ENCODE measurements around the gene ENKUR. TPM values are rescaled to one million over a fixed set of nuclear protein-coding genes. Genes with fewer than 3 reads are reported as not detected.
A peak's percentile ranks its signal among the peaks of the same experiment; 100 is the strongest.

Gene ENKUR
- total RNA-seq, 1 donor: 10.0 TPM

- Histone ChIP-seq H3K27me3 (ENCODE audit: insufficient read depth, low read length) (no peaks in the 10 kb centered on the region), H3K9me3 (ENCODE audit: low read depth, low read length) (no peaks in the 10 kb centered on the region), H3K4me1 (ENCODE audit: insufficient read depth, low read length) (peaks cover 14% of the 10 kb centered on the region), H3K4me3 (ENCODE audit: low read length) (peak within 1 kb of the TSS; percentile 41)
These were observed 63.7 kb downstream of the ENKUR start, which contains the start of gene PRTFDC1 for GRCh38 chr10:24952143-24952706. Gene PRTFDC1 (minus strand): TSS chr10:24952606. CDS start chr10:24952575, 31 bp downstream.

GRCh38 chr10:24951201-24952142 lies 64.5 kb downstream of the ENKUR start:
- no peaks in the 10 kb centered on the region for H3K9me3 ChIP-seq (ENCODE audit: low read depth, low read length)
- peaks cover 14% of the 10 kb centered on the region for H3K4me1 ChIP-seq (ENCODE audit: insufficient read depth, low read length)
- H3K27me3 ChIP-seq (ENCODE audit: insufficient read depth, low read length): no peaks in the 10 kb centered on the region
- H3K4me3 ChIP-seq (ENCODE audit: low read length): peak overlapping the region; percentile 41

- no peak overlapping the region for H3K4me3 ChIP-seq (ENCODE audit: low read length)
- peaks cover 14% of the 10 kb centered on the region for H3K4me1 ChIP-seq (ENCODE audit: insufficient read depth, low read length)
- H3K27me3 ChIP-seq (ENCODE audit: insufficient read depth, low read length): no peaks in the 10 kb centered on the region
- no peaks in the 10 kb centered on the region for H3K9me3 ChIP-seq (ENCODE audit: low read depth, low read length)
These were observed 65.5 kb downstream of the ENKUR start for GRCh38 chr10:24950439-24950838.

GRCh38 chr10:24949616-24950015 lies 66.3 kb downstream of the ENKUR start:
- Histone ChIP-seq H3K27me3 (ENCODE audit: insufficient read depth, low read length) (no peaks in the 10 kb centered on the region), H3K9me3 (ENCODE audit: low read depth, low read length) (no peaks in the 10 kb centered on the region), H3K4me3 (ENCODE audit: low read length) (no peak overlapping the region), H3K4me1 (ENCODE audit: insufficient read depth, low read length) (peaks cover 14% of the 10 kb centered on the region)

GRCh38 chr10:24947304-24948097 lies 68.5 kb downstream of the ENKUR start:
- H3K9me3 ChIP-seq (ENCODE audit: low read depth, low read length): no peaks in the 10 kb centered on the region
- peaks cover 7% of the 10 kb centered on the region for H3K4me1 ChIP-seq (ENCODE audit: insufficient read depth, low read length)
- H3K27me3 ChIP-seq (ENCODE audit: insufficient read depth, low read length): no peaks in the 10 kb centered on the region
- no peak overlapping the region for H3K4me3 ChIP-seq (ENCODE audit: low read length)

GRCh38 chr10:24944512-24945255 lies 71.3 kb downstream of the ENKUR start:
- Histone ChIP-seq H3K9me3 (ENCODE audit: low read depth, low read length) (no peaks in the 10 kb centered on the region), H3K4me3 (ENCODE audit: low read length) (no peak overlapping the region), H3K4me1 (ENCODE audit: insufficient read depth, low read length) (no peaks in the 10 kb centered on the region), H3K27me3 (ENCODE audit: insufficient read depth, low read length) (no peaks in the 10 kb centered on the region)

GRCh38 chr10:24938525-24938924 lies 77.4 kb downstream of the ENKUR start:
- no peak overlapping the region for H3K4me3 ChIP-seq (ENCODE audit: low read length)
- H3K27me3 ChIP-seq (ENCODE audit: insufficient read depth, low read length): no peaks in the 10 kb centered on the region
- no peaks in the 10 kb centered on the region for H3K9me3 ChIP-seq (ENCODE audit: low read depth, low read length)
- H3K4me1 ChIP-seq (ENCODE audit: insufficient read depth, low read length): no peaks in the 10 kb centered on the region

- Histone ChIP-seq H3K4me1 (ENCODE audit: insufficient read depth, low read length) (no peaks in the 10 kb centered on the region), H3K9me3 (ENCODE audit: low read depth, low read length) (no peaks in the 10 kb centered on the region), H3K27me3 (ENCODE audit: insufficient read depth, low read length) (no peaks in the 10 kb centered on the region), H3K4me3 (ENCODE audit: low read length) (no peak overlapping the region)
These were observed 77.9 kb downstream of the ENKUR start for GRCh38 chr10:24938076-24938475.

GRCh38 chr10:24935504-24936292 lies 80.3 kb downstream of the ENKUR start:
- no peaks in the 10 kb centered on the region for H3K9me3 ChIP-seq (ENCODE audit: low read depth, low read length)
- H3K27me3 ChIP-seq (ENCODE audit: insufficient read depth, low read length): no peaks in the 10 kb centered on the region
- no peaks in the 10 kb centered on the region for H3K4me1 ChIP-seq (ENCODE audit: insufficient read depth, low read length)
- no peak overlapping the region for H3K4me3 ChIP-seq (ENCODE audit: low read length)

Other genes starting within 250 kb of the ENKUR start
- 3.0 TPM for gene PRTFDC1, start 63.6 kb downstream of the ENKUR start, total RNA-seq
- gene THNSL1, start 454 bp upstream of the ENKUR start, total RNA-seq: 0.31 TPM
- gene GPR158, start 158.8 kb upstream of the ENKUR start, total RNA-seq: under 0.01 TPM